ENCODE data around the gene SLC25A39. TPM values are rescaled to one million over a fixed set of nuclear protein-coding genes. Genes with fewer than 3 reads are reported as not detected.
A peak's percentile ranks its signal among the peaks of the same experiment; 100 is the strongest.

SLC25A39 gene
- total and polyA plus RNA-seq, 2 donors (not counting 3 experiments of a cell fraction or from before 2014, with no cell fraction given) = 88.5 to 151 TPM

DNA sequence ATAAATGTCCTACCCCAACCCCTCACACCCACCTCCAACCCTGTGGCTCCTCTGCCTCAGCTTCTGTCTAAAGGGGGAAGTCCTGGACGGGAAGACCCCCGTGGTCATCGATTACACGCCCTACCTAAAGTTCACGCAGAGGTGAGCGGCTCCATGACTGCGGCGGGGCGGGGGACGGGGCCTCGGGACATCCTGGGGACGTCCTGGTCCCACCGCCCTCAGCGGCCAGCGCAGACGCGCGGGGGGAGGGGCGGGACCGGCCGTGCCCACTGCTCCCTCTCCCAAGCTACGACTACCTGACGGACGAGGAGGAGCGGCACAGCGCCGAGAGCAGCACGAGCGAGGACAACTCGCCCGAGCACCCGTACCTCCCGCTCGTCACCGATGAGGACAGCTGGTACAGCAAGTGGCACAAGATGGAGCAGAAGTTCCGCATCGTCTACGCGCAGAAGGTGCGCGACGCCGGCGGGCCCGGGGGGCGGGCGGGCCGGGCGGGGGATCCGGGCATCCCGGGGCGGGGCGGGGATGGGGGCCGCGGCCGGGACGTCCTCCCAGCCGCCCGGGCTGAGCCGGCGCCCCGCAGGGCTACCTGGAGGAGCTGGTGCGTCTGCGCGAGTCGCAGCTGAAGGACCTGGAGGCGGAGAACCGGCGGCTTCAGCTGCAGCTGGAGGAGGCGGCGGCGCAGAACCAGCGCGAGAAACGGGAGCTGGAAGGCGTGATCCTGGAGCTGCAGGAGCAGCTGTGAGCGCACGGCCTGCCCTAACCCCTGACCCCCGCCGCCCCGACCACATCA lies 9.6 kb downstream of the SLC25A39 start:
- ChIA-PET POLR2A (no interaction called here), CTCF (interaction anchor here (1.1 to 1.2 kb wide), 4 partner anchors 12 to 128 kb away, joined by 3 to 4 read pairs (median 4); partner anchors contain the start of gene TMUB2)
- Histone ChIP-seq H3K9ac (replicated peaks; ENCODE audit: extremely low read depth, insufficient read depth, low read length) (no peak overlapping the region), H3K27me3 (ENCODE audit: control insufficient read depth in 2 of 2, insufficient read depth in 2 of 2, low read length in 2 of 2) (peaks cover 23 to 37% of the 10 kb centered on the region in 2 experiments), H4K20me1 (replicated peaks; ENCODE audit: control insufficient read depth, extremely low read depth, insufficient read depth, low read length) (no peaks in the 10 kb centered on the region), H3K4me2 (ENCODE audit: insufficient read depth, low read length) (no peak overlapping the region), H3K27ac (ENCODE audit: insufficient read depth, low read depth, low read length) (no peak overlapping the region), H3K9me1 (replicated peaks; ENCODE audit: control insufficient read depth, extremely low read depth, insufficient read depth, low read length) (no peaks in the 10 kb centered on the region), H3K36me3 (ENCODE audit: control insufficient read depth in 2 of 2, extremely low read depth in 1 of 2, insufficient read depth in 2 of 2, low read length in 2 of 2) (peaks cover 0 to 6% of the 10 kb centered on the region in 2 experiments), H3K79me2 (ENCODE audit: control insufficient read depth, insufficient read depth, low read length) (no peaks in the 10 kb centered on the region), H2AFZ (ENCODE audit: low read depth, low read length) (no peak overlapping the region), H3K4me3 (replicated peaks in 1 of 3; ENCODE audit: insufficient read depth in 1 of 3, low read depth in 1 of 3, low read length in 3 of 3) (peak overlapping the region in 1 of 3 experiments; percentile 17), H3K4me1 (ENCODE audit: control insufficient read depth, extremely low read depth, insufficient read depth, low read length) (no peaks in the 10 kb centered on the region), H3K9me3 (replicated peaks; ENCODE audit: control insufficient read depth, insufficient read depth, low read length) (no peaks in the 10 kb centered on the region)
- FAIRE-seq = peak; percentile 12
- dilution Hi-C loops (cut with MboI; ENCODE audit: extremely low pct_ligation_motif_present, low sequenced_read_pairs) = no loop called here
- no peak for DNase-seq (ENCODE audit: low read depth, low spot score)
- TF ChIP-seq FOS (IDR thresholded peaks at IDR 0.05; ENCODE audit: borderline replicate concordance, insufficient read depth, low read length) (no peak), GATA2 (IDR thresholded peaks at IDR 0.05; ENCODE audit: insufficient read depth, insufficient read length, low read depth, low read length) (no peak), EZH2 (IDR thresholded peaks at IDR 0.05; ENCODE audit: borderline replicate concordance, low read depth, low read length, severe bottlenecking) (no peak), POLR2AphosphoS5 (IDR thresholded peaks at IDR 0.05; ENCODE audit: insufficient read depth, low read depth, low read length) (no peak), JUN (IDR thresholded peaks at IDR 0.05; ENCODE audit: borderline replicate concordance, insufficient read depth, insufficient read length, low read depth) (no peak), POLR2A (IDR thresholded peaks at IDR 0.05; ENCODE audit: low read depth, low read length) (no peak), MYC (IDR thresholded peaks at IDR 0.05; ENCODE audit: low read depth, low read length) (no peak)
- TF ChIP-seq, protein P1, sequence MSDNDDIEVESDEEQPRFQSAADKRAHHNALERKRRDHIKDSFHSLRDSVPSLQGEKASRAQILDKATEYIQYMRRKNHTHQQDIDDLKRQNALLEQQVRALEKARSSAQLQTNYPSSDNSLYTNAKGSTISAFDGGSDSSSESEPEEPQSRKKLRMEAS (IDR thresholded peaks at IDR 0.05; ENCODE audit: insufficient read depth, insufficient read length) = no peak
- TF ChIP-seq, protein P2, sequence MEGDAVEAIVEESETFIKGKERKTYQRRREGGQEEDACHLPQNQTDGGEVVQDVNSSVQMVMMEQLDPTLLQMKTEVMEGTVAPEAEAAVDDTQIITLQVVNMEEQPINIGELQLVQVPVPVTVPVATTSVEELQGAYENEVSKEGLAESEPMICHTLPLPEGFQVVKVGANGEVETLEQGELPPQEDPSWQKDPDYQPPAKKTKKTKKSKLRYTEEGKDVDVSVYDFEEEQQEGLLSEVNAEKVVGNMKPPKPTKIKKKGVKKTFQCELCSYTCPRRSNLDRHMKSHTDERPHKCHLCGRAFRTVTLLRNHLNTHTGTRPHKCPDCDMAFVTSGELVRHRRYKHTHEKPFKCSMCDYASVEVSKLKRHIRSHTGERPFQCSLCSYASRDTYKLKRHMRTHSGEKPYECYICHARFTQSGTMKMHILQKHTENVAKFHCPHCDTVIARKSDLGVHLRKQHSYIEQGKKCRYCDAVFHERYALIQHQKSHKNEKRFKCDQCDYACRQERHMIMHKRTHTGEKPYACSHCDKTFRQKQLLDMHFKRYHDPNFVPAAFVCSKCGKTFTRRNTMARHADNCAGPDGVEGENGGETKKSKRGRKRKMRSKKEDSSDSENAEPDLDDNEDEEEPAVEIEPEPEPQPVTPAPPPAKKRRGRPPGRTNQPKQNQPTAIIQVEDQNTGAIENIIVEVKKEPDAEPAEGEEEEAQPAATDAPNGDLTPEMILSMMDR (IDR thresholded peaks at IDR 0.05; ENCODE audit: extremely low read depth in 1 of 2, insufficient read depth in 1 of 2, low read depth in 1 of 2, low read length in 2 of 2) = no peak
- BruUV-seq (replicated peaks) = no TSS peak
- intact Hi-C loops (cut with micrococcal nuclease) = no loop called here
